ENCODE results near the gene LHX3. TPM values are rescaled to one million over a fixed set of nuclear protein-coding genes. Genes with fewer than 3 reads are reported as not detected.

The LHX3 gene
- total and polyA plus RNA-seq, 2 of the 8 experiments (the other 6 are each of a cell fraction or from before 2014, with no cell fraction given), result 0.02 TPM; not detected in 1

DNA sequence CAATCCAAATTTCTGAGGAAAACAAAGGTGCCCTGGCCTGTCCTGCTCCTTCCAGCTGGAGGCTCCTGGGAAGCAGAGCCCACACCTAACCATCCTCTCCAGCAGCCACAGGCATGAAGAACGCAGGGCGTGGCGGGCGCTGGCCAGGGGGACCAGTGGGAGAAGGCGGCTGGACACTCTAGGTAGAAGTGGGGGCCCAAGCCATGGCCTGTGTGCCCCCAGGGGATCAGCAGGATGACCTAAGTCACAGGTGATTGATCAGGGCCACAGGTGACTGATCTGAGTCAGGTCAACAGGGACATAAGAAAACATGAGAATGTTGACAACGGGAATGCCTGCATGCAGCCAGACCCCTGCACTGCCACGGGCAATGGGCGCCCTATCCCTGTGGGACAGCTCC is 37.3 kb upstream of the LHX3 start:
- no peak overlapping the region for H3K14ac ChIP-seq (ENCODE audit: insufficient read length)
- H3K79me2 ChIP-seq (ENCODE audit: control insufficient read depth in 1 of 2, insufficient read depth in 2 of 2, low read length in 2 of 2), result peaks cover 11 to 77% of the 10 kb centered on the region in 2 experiments
- no peak overlapping the region; a peak in 1 of 4 replicates for H3K4me2 ChIP-seq (ENCODE audit: insufficient read depth in 1 of 2, low read depth in 2 of 2, low read length in 2 of 2)
- peak overlapping the region; percentile 43; the same call in 1 of the 2 replicates for H4K8ac ChIP-seq (ENCODE audit: extremely low read depth, insufficient read depth, low read length)
- H3K27me3 ChIP-seq (replicated peaks in 1 of 4; ENCODE audit: control insufficient read depth in 3 of 4, extremely low read depth in 1 of 4, insufficient read depth in 3 of 4, low read length in 3 of 4), result peaks cover 0 to 7% (median 1%) of the 10 kb centered on the region in 4 experiments; a peak in 4 of 7 replicates
- H4K5ac ChIP-seq (ENCODE audit: insufficient read length, low read depth, low read length), result no peak overlapping the region
- no peak overlapping the region for H3K23ac ChIP-seq (ENCODE audit: insufficient read length)
- ChIA-PET CTCF (ENCODE audit: partially characterized antibody) (interaction anchor here (1.3 to 1.7 kb wide), 4 partner anchors 25 to 104 kb away, joined by 3 to 6 read pairs (median 4); no protein-coding TSS in a partner anchor), POLR2A (ENCODE audit: partially characterized antibody) (interaction anchor here (0.6 to 1.4 kb wide), 4 partner anchors 13 to 45 kb away, joined by 3 to 4 read pairs (median 3); no protein-coding TSS in a partner anchor)
- peaks cover 30% of the 10 kb centered on the region for H3K79me1 ChIP-seq (ENCODE audit: low read depth, low read length)
- peaks cover 0 to 3% (median 1%) of the 10 kb centered on the region in 4 experiments; a peak in 2 of 8 replicates for H3K36me3 ChIP-seq (ENCODE audit: control insufficient read depth in 2 of 4, insufficient read depth in 4 of 4, low read length in 3 of 4)
- FAIRE-seq (no peak), DNase-seq (ENCODE audit: low read depth in 1 of 2, low spot score in 2 of 2) (no peak)
- 82% methylated on average over 8 of the region's 8 CpGs; no CpG with 5 or more reads in 1 of the 2 experiments for WGBS, 2 experiments (ENCODE audit: extremely low coverage in 1 of 2, insufficient coverage in 1 of 2, insufficient read length in 1 of 2, insufficient replicate concordance in 2 of 2, low coverage in 1 of 2, low lambda C conversion rate in 2 of 2, missing lambda C conversion rate in 1 of 2)
- no peak overlapping the region for H3K4me3 ChIP-seq (ENCODE audit: extremely low read depth in 1 of 4, insufficient read depth in 2 of 4, low read depth in 3 of 4, low read length in 4 of 4)
- H2BK20ac ChIP-seq (ENCODE audit: low read length), result no peak overlapping the region
- H4K91ac ChIP-seq (replicated peaks; ENCODE audit: insufficient read length, low read length), result no peak overlapping the region
- H3K4me1 ChIP-seq (replicated peaks in 1 of 4; ENCODE audit: control insufficient read depth in 3 of 4, insufficient read depth in 4 of 4, low read length in 3 of 4), result peaks cover 3 to 14% (median 9%) of the 10 kb centered on the region in 4 experiments; a peak in 6 of 7 replicates
- no peak overlapping the region for H2BK5ac ChIP-seq (ENCODE audit: low read depth, low read length)
- H3K4ac ChIP-seq (replicated peaks; ENCODE audit: insufficient read length, low read depth, low read length), result no peak overlapping the region
- H3K56ac ChIP-seq (replicated peaks; ENCODE audit: insufficient read length, low read depth, low read length), result no peak overlapping the region
- no peak overlapping the region for H3K18ac ChIP-seq (ENCODE audit: extremely low read depth, low read length)
- H4K20me1 ChIP-seq (replicated peaks in 1 of 2; ENCODE audit: control insufficient read depth in 1 of 2, insufficient read depth in 2 of 2, low read length in 2 of 2), result peaks cover 22 to 38% of the 10 kb centered on the region in 2 experiments
- H2AFZ ChIP-seq (ENCODE audit: low read length), result no peak overlapping the region
- no peak overlapping the region for H2BK15ac ChIP-seq (ENCODE audit: low read length)
- H3K23me2 ChIP-seq (ENCODE audit: low read depth, low read length), result no peaks in the 10 kb centered on the region; the same call in 1 of the 2 replicates
- H2AK5ac ChIP-seq (ENCODE audit: low read depth, low read length), result no peak overlapping the region
- H3K27ac ChIP-seq (ENCODE audit: low read depth, low read length), result no peak overlapping the region
- no peak overlapping the region for H2BK120ac ChIP-seq (replicated peaks; ENCODE audit: low read depth, low read length)
- no peak overlapping the region for H2BK12ac ChIP-seq (ENCODE audit: low read depth, low read length)
- H3K9me3 ChIP-seq (ENCODE audit: insufficient read depth in 2 of 2, low read depth in 1 of 2, low read length in 1 of 2), result no peaks in the 10 kb centered on the region
- no peak overlapping the region; a peak in 1 of 7 replicates for H3K9ac ChIP-seq (replicated peaks in 1 of 4; ENCODE audit: extremely low read depth in 1 of 4, low read depth in 3 of 4, low read length in 3 of 4)
- no peak for TF ChIP-seq RNF2 (IDR thresholded peaks at IDR 0.05; ENCODE audit: borderline replicate concordance, low read depth, low read length, missing control alignments, poor library complexity, severe bottlenecking)
- TF ChIP-seq, protein P1, sequence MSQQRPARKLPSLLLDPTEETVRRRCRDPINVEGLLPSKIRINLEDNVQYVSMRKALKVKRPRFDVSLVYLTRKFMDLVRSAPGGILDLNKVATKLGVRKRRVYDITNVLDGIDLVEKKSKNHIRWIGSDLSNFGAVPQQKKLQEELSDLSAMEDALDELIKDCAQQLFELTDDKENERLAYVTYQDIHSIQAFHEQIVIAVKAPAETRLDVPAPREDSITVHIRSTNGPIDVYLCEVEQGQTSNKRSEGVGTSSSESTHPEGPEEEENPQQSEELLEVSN (IDR thresholded peaks at IDR 0.05), result no peak
- TF ChIP-seq SIRT6 (IDR thresholded peaks at IDR 0.05; ENCODE audit: low read length), result no peak
- no peak for TF ChIP-seq BCL11A (IDR thresholded peaks at IDR 0.05; ENCODE audit: low read depth in 2 of 2, low read length in 2 of 2)
- TF ChIP-seq CREB1 (IDR thresholded peaks at IDR 0.05), result no peak
- no peak for TF ChIP-seq RAD21 (IDR thresholded peaks at IDR 0.05 in 1 of 2, conservative IDR thresholded peaks at IDR 0.05 in 1 of 2; ENCODE audit: low read depth in 2 of 2, low read length in 2 of 2)
- TF ChIP-seq TCF12 (IDR thresholded peaks at IDR 0.05; ENCODE audit: low read depth, low read length), result no peak
- no peak for TF ChIP-seq BRCA1 (IDR thresholded peaks at IDR 0.05; ENCODE audit: low read depth, low read length)
- no peak for TF ChIP-seq GTF2F1 (IDR thresholded peaks at IDR 0.05; ENCODE audit: borderline replicate concordance, low read depth, low read length)
- TF ChIP-seq, protein P2, sequence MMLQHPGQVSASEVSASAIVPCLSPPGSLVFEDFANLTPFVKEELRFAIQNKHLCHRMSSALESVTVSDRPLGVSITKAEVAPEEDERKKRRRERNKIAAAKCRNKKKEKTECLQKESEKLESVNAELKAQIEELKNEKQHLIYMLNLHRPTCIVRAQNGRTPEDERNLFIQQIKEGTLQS (IDR thresholded peaks at IDR 0.05; ENCODE audit: insufficient read depth, low read depth, low read length), result no peak
- no peak for TF ChIP-seq CTBP2 (IDR thresholded peaks at IDR 0.05; ENCODE audit: borderline replicate concordance, insufficient read depth, insufficient read length, low read length)
- no peak for TF ChIP-seq YY1 (IDR thresholded peaks at IDR 0.05; ENCODE audit: low read depth, low read length)

Measured in H1 (cell line).